GM10248 (cell line): ENCODE results near the gene MED20.

Experiments used
- CTCF ChIA-PET: fragments of 300-600 bp; sonication (Branson Sonifier 250); formaldehyde crosslinking; extraction: SDS; loops from one replicate; lab custom pipeline; 2021; ENCODE audit warnings: antibody characterized with exemption; lab: Yijun Ruan, JAX
- POLR2A ChIA-PET: fragments of 350-650 bp; sonication (Branson Sonifier 250); formaldehyde crosslinking; extraction: SDS; loops from one replicate; lab custom pipeline; 2020; ENCODE audit warnings: antibody characterized with exemption; lab: Yijun Ruan, JAX
- DNase-seq: peaks from one replicate; pipeline ENCODE4 v3.0.0; 2012; ENCODE audit errors: extremely low spot score
- CTCF ChIP-seq: IDR thresholded peaks from 2 replicates; pipeline ENCODE4 v1.5.1; 2012; ENCODE audit warnings: mild to moderate bottlenecking, low read depth; ENCODE audit errors: extremely low read depth, missing control alignments, control extremely low read depth

The MED20 gene

GRCh38 chr6:41901882-41902519, 18.9 kb downstream of the MED20 start:
- ChIA-PET POLR2A (no interaction called here), CTCF (interaction anchor here (1.0 to 1.3 kb wide), 4 partner anchors 35 to 143 kb away, joined by 3 to 6 read pairs (median 5); no protein-coding TSS in a partner anchor)
- peak; percentile 22 for TF ChIP-seq CTCF
- DNase-seq = peak; percentile 30

GRCh38 chr6:41900861-41901260, 20.1 kb downstream of the MED20 start:
- no peak for DNase-seq
- ChIA-PET CTCF (interaction anchor here (0.7 to 1.2 kb wide), 3 partner anchors 20 to 144 kb away, joined by 3 to 6 read pairs (median 4); partner anchors contain the start of genes BYSL and MED20), POLR2A (interaction anchor here (0.7 kb wide), 1 partner anchor 13 kb away, joined by 3 read pairs; no protein-coding TSS in a partner anchor)
- no peak for TF ChIP-seq CTCF

GRCh38 chr6:41896281-41896680, 24.7 kb downstream of the MED20 start:
- TF ChIP-seq CTCF = no peak
- no peak for DNase-seq
- CTCF ChIA-PET = interaction anchor here (2.2 to 2.5 kb wide), 2 partner anchors 9 to 25 kb away, joined by 9 to 16 read pairs; partner anchors contain the start of genes BYSL and MED20
- POLR2A ChIA-PET = interaction anchor here (0.7 to 0.9 kb wide), 2 partner anchors 21 to 125 kb away, joined by 4 to 9 read pairs; no protein-coding TSS in a partner anchor

- POLR2A ChIA-PET = interaction anchor here (0.6 to 0.9 kb wide), 4 partner anchors 22 to 1111 kb away, joined by 4 to 9 read pairs (median 4); partner anchors contain the start of genes BYSL and MED20
- no peak for TF ChIP-seq CTCF
Observed at GRCh38 chr6:41895300-41896233, 25.4 kb downstream of the MED20 start, which contains the start of gene USP49. TSS of gene USP49 (minus strand) at chr6:41895375. CDS start at chr6:41806983, 88,392 bp downstream.

GRCh38 chr6:41894366-41895299, 26.3 kb downstream of the MED20 start:
- no peak for DNase-seq
- no peak for TF ChIP-seq CTCF
- POLR2A ChIA-PET = interaction anchor here (0.6 kb wide), 1 partner anchor 1112 kb away, joined by 5 read pairs; no protein-coding TSS in a partner anchor
- CTCF ChIA-PET = interaction anchor here (0.7 to 2.2 kb wide), 2 partner anchors 14 to 27 kb away, joined by 3 to 16 read pairs; partner anchors contain the start of genes BYSL and MED20

More at GRCh38 chr6:41895300-41896233, 25.4 kb downstream of the MED20 start, which contains the start of gene USP49:
- CTCF ChIA-PET = interaction anchor here (2.2 to 2.5 kb wide), 2 partner anchors 8 to 26 kb away, joined by 9 to 16 read pairs; partner anchors contain the start of genes BYSL and MED20
- peak; percentile 94 for DNase-seq
